GM12891 (cell line): ENCODE results near the gene SLC22A17.

ENCODE experiments used
- DNase-seq: peaks from one replicate; pipeline ENCODE4 v3.0.0; 2011; ENCODE audit warnings: low spot score; ENCODE audit not compliant: insufficient read length
- FAIRE-seq: peaks from 2 replicates; lab custom pipeline; 2011; peaks lifted over from hg19 to GRCh38; lab: Jason Lieb, UNC
- PAX5 ChIP-seq: IDR thresholded peaks from 2 replicates; pipeline ENCODE4 v1.6.1; 2011; ENCODE audit warnings: low read length, moderate library complexity, mild to moderate bottlenecking; ENCODE audit not compliant: insufficient read depth, severe bottlenecking
- POLR2A ChIP-seq: IDR thresholded peaks from 2 replicates; pipeline ENCODE4 v1.6.1; 2011; ENCODE audit warnings: low read depth, low read length, control low read depth
- POLR2AphosphoS5 ChIP-seq: IDR thresholded peaks from 2 replicates; pipeline ENCODE4 v1.6.1; 2011; ENCODE audit warnings: low read depth, low read length, control low read depth
- POU2F2 ChIP-seq: IDR thresholded peaks from 2 replicates; pipeline ENCODE4 v1.6.1; 2011; ENCODE audit warnings: low read depth, mild to moderate bottlenecking, control low read depth, low read length, moderate library complexity
- SPI1 ChIP-seq: IDR thresholded peaks from 2 replicates; pipeline ENCODE4 v1.6.1; 2011; ENCODE audit warnings: low read depth, low read length, control low read depth
- TAF1 ChIP-seq: IDR thresholded peaks from 2 replicates; pipeline ENCODE4 v1.6.1; 2011; ENCODE audit warnings: low read depth, low read length, control low read depth

The SLC22A17 gene

DNA sequence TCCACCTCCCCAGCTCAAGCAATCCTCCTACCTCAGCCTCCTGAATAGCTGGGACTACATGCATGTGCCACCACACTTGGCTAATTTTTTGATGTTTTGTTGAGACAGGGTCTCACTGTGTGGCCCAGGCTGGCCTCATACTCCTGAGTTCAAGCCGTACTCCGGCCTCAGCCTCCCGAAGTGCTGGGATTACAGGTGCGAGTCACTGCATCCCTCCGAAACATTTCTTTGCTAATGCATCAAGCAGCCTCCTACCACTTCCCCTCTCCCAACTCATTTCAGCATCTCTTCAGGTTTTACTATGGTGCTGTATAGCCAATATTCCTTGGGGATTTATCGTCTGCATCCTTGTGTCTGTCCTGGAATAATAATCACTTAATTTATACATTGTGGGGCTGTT is 2.3 kb upstream of the SLC22A17 start:
- no peak for TF ChIP-seq SPI1
- no peak for TF ChIP-seq POLR2A
- TF ChIP-seq POLR2AphosphoS5 = no peak
- no peak for TF ChIP-seq POU2F2
- no peak for TF ChIP-seq TAF1
- no peak for DNase-seq
- FAIRE-seq = no peak

DNA sequence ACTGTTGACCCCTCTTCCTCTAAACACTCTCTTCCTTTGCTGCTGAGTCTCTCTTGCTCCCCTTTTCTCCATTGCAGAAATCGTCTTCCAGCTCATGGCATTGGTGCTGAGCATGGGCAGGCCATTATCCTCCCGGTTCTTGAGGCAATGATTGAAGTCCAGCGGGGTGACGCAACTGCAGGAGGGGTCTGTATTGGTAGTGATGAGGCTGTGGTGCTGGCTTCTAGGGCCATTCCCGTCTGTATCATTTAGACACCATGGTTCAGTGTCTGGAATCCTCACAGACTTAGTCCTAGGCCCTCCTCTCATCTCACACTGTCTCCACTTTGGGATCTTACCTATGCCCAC is 720 bp upstream of the SLC22A17 start:
- no peak for TF ChIP-seq TAF1
- TF ChIP-seq SPI1 = no peak
- TF ChIP-seq POU2F2 = no peak
- TF ChIP-seq POLR2AphosphoS5 = no peak
- no peak for TF ChIP-seq PAX5
- TF ChIP-seq POLR2A = no peak
- no peak for FAIRE-seq

DNA sequence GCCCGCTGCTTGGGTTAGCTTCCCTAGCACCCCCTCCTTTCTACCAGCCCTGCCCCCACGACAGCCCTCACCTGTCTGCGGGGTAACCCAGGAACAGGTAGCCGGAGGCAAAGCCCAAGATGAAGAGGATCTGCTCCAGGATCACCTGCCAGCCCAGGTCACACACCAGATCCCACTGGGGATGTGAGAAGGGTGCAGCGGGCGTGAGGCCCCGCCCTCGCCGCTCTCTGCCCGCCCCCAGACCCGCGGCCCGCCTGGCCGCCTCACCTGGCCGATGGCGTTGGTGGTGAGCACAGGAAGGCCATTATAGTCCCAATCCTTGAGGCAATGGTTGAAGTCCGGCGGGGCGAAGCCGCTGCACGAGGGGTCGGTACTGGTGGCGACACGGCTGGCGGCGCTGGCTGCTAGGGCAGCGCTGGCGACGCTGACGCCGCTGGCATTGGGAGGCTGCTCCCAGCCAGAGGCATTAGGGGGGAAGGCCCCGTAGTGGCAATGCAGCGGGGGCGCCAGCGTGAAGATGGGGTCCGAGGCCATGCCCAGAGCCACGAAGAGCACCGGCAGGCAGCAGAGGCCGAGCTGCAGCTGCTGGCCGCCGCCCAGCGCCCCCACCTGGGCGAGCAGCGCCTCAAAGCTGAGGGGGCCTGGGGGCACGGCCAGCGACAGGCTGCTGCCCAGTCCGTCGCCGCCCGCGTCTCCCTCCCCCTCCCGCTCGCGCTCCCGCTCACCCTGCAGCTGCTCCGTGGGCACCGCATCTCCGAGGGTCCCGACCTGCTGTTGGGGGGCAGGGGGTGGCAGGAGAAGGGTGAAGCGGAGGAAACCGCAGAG is 794 bp downstream of the SLC22A17 start:
- TF ChIP-seq TAF1 (no peak), POLR2AphosphoS5 (no peak), PAX5 (no peak), POLR2A (no peak), POU2F2 (no peak), SPI1 (no peak)
- FAIRE-seq (no peak), DNase-seq (no peak)

More for the DNA sequence above, 720 bp upstream of the SLC22A17 start:
- no peak for DNase-seq

DNA sequence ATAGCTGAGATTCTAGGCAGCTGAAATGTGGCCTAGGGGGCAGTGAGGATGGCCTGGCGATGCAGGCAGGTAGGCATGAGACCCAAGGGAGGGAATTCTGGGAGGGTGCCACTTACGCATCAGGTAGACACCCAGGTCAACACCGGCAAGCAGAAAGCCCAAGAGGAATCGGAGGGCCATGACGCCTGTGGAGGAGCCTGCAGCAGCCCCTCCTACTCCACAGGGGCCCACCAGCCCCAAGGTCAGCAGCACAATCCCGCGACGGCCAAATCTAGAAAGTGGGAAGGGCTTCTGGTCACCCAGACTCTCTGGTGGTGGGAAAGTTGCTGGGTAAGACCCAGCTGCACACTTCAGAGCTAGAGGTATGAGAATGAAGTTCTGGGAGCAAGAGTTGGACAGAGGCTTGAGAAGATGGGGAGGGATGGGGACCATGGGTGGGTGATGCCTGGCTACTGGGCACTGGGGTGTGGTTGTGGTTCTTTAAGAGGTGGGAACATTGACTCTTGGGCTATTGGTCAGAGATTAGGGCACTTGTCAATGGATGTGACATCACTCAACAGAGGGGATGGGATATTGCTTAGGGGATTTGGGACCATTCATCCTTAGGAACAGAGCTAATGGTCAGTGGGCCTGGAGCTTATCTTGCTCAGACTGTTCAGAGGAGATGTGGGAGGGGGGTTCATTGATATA is 3.4 kb downstream of the SLC22A17 start:
- DNase-seq (no peak), FAIRE-seq (no peak)
- TF ChIP-seq PAX5 = no peak
- TF ChIP-seq SPI1 = no peak
- no peak for TF ChIP-seq POLR2AphosphoS5
- TF ChIP-seq POU2F2 = no peak
- TF ChIP-seq POLR2A = no peak
- no peak for TF ChIP-seq TAF1

DNA sequence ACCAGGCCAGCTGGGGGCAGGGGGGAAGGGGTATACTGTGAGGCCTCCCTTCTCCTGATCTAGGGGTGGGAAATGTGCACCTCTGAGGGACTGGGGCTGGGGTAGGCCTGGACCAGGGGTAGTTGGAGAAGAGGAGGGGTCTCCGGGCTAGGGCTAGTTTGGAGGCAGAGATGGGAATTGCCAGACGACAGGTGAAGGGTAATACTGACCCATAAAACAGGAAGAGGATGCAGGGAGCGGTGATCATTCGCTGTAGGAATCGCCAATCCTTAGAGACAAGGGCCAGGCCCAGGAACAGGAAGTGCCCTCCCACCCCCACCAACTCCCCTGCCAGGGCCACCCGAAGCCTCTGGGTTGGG is 4.4 kb downstream of the SLC22A17 start:
- FAIRE-seq = no peak
- TF ChIP-seq SPI1 (no peak), POU2F2 (no peak)
- no peak for DNase-seq

DNA sequence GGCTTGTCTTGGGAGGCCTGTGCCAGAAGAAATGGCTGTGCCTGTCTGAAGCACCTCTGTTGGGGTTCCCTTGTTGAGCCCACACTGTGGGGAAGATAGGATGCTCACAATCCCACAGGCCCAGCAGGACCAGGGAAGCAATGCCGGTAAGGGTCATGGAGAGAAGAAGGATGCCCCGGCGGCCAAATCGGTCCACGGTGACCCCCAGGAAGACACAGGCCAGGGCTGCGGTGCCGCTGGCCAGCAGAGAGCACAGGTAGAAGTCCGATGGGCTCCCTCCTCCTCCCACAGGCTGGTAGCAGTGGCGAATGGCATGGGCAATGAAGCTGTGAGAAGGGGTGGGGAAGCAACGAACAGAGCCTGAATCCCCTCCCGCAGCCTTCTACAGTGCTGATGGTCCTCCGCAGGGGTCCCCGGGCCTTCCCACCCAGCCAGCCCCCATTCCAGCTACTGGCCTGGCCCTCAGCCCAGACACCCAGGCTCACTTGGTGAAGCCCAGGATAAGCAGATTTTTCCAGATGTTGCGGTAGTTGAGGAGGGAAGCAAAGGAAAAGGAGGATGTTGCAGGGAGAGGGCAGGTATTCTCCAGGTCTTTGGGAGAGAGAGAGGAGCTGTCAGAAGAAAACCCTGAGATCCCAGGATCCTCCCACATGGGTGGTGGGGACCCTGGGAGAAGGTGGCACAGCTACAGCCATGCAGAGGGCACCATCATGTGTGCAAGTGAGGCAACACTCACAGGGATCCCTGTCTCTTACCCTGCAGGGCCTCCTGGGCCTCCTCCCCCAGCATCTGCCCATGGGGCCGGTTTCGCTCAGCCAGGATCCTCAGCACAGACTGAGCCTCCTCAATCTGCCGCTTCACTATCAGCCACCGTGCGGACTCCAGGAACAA is 5.0 kb downstream of the SLC22A17 start:
- FAIRE-seq = no peak
- DNase-seq = no peak

DNA sequence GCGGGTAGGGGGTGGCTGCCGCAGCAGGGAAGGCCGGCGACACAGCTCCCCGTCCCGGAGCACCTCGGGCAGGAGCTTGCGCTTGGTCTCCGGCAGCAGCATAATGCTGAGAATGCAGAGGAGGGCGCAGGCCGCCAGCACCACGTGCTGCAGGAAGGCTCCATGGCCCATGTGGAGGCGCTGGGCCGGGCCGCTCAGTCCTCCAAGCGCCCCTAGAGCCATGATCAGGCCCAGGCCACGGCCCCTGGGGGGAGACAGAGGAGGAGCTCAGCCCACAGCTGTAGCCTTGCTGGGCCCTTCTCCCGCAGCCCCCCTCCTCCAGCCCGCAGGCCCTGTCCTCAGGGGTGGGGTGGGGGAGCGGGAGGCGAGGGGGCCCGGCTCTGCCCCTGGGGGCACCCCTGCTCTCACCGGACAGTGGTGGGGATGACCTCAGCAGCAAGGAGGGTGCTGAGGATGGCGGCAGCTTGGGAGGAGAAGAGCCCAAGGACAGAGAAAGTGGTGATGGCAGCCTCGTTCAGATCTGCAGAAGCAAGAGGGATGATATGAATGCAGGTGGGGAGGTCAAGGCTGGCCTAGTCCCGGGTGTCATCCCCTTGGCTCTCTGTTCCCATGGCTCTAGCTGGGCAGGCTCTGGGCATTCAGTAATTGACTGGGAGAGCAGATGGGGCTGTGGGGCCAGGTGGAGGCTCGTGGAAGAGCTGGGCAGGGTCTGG is 5.8 kb downstream of the SLC22A17 start:
- DNase-seq (no peak), FAIRE-seq (no peak)
- TF ChIP-seq POLR2A = no peak
- no peak for TF ChIP-seq POU2F2
- no peak for TF ChIP-seq SPI1
- no peak for TF ChIP-seq POLR2AphosphoS5
- no peak for TF ChIP-seq PAX5
- no peak for TF ChIP-seq TAF1

More for the DNA sequence above, 5.0 kb downstream of the SLC22A17 start:
- TF ChIP-seq PAX5 = no peak
- no peak for TF ChIP-seq POLR2AphosphoS5
- no peak for TF ChIP-seq SPI1
- no peak for TF ChIP-seq TAF1
- TF ChIP-seq POLR2A = no peak
- no peak for TF ChIP-seq POU2F2

DNA sequence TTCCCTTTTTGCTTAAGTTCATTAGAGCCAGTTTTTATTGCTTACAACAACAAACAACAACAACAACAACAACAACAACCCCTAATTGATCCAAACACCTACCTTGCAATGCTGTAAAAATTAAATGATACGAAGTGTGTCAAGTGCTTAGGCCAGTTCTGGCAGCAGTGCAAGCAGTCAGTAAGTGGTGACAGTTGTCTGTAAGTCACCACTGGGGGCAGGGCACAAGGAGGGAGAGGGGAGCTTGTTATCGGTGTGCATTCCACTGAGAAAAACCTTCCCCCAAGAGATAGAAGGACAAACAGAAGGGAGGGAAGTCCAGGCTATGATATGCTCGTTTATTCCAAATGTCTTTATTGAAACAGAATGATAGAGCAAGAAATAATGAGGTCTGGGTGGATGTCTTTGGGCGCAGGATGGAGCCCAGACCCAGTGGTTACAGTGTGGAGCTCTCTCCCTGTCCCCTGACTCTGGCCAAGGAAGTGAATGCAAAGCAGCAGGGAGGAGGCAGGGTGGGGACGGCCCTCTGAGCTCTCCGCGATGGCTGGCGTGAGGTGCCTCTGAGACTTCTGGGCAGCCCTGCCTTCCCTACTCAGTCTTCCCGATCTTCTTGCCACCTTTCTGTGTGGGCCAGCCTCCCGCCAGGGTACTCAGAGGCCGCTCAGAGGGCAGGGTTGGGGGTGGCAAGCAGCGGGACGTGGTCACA is 6.5 kb downstream of the SLC22A17 start:
- DNase-seq = no peak
- no peak for FAIRE-seq
- TF ChIP-seq POLR2A = no peak
